ENCODE data around the gene ANKMY2.

Gene ANKMY2

DNA sequence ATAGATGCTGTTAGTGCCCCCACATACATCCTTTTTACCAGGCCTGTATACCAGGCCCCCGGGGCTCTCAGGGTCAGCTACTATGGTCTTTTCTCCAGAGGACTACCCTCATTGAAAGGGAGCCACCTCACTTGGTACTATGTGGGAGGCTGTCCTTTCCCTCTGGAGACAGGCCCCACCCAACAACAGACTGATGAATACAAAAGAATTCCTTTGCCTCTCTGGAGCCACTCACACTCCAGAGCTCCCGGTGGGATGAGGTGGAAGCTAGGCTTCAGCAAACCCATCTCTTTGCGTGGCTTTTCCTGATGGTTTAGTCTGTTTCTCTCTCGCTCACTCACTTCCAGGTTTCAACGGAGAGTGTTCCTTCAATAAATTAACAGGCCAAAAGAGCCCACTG lies 30.3 kb downstream of the ANKMY2 start:
- TF ChIP-seq, protein P1, sequence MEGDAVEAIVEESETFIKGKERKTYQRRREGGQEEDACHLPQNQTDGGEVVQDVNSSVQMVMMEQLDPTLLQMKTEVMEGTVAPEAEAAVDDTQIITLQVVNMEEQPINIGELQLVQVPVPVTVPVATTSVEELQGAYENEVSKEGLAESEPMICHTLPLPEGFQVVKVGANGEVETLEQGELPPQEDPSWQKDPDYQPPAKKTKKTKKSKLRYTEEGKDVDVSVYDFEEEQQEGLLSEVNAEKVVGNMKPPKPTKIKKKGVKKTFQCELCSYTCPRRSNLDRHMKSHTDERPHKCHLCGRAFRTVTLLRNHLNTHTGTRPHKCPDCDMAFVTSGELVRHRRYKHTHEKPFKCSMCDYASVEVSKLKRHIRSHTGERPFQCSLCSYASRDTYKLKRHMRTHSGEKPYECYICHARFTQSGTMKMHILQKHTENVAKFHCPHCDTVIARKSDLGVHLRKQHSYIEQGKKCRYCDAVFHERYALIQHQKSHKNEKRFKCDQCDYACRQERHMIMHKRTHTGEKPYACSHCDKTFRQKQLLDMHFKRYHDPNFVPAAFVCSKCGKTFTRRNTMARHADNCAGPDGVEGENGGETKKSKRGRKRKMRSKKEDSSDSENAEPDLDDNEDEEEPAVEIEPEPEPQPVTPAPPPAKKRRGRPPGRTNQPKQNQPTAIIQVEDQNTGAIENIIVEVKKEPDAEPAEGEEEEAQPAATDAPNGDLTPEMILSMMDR (conservative IDR thresholded peaks at IDR 0.05), result no peak
- TF ChIP-seq ZFX (IDR thresholded peaks at IDR 0.05), result no peak
- H3K27ac ChIP-seq, result no peak overlapping the region

DNA sequence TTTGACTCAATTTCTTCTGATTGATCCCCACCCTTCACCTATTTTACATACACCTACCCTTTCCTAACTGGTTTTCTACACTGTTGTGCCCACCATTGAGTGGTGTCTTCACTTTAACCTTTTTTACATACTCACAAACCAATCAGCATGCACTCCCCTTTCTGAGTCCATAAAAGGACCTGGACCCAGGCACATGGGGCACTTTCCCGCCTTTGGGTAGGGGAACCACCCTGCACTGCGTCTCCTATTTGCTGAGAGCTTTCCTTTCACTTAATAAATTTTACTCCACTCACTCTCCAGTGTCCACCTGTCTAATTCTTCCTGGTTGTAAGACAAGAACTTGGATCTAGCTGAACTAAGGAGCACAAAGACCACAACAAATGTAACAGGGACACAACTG lies 33.8 kb downstream of the ANKMY2 start:
- TF ChIP-seq ZFX (IDR thresholded peaks at IDR 0.05), result no peak
- TF ChIP-seq, protein P1 (conservative IDR thresholded peaks at IDR 0.05), result no peak
- H3K27ac ChIP-seq, result no peak overlapping the region

DNA sequence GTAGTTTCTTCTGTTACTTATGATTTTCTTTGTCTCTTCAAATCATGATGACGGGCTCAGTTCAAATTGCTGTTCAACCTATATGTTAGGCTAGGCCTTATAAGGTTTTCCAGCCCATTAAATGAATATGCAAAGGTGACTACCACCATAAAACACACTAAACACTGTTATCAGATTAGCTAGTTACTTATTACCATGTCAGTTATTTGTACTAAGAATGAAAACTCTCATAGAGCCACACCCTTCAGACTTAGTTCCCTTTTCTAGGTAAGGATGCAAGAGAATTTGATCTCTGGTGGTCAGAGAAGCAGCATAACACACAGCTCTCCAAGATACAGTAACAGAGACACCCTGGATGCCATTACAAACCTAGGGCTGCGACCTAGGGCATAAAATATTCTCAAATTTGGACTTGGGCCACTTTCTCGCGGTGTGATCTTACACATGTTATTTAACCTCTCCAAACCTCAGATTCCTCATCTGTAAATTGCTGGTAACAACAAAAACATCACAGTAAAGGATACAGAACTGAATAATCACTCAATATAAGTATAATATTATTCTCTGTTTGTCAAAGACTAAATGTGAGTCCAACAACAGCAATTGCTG lies 35.6 kb downstream of the ANKMY2 start:
- no peak for TF ChIP-seq ZFX (IDR thresholded peaks at IDR 0.05)
- TF ChIP-seq, protein P1 (conservative IDR thresholded peaks at IDR 0.05), result no peak
- H3K27ac ChIP-seq, result no peak overlapping the region

DNA sequence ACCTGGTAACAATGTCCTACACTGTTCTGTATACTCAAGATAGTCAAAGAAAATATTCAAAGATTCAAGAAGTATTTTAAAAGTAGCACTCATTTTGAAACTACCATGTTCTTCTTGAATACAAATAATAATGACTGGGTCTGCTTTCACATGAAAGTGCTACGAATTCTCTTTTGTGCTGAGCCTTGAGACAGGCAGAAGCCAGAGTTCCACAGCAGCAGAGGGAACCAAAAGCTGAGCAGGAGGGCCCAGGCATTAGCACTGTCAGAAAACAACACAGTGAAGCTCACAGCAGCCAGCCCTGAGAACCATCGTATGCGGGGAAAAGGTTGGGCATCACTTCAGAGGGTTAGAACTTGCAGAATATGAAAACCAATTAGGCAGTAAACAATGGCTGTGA lies 38.9 kb downstream of the ANKMY2 start:
- TF ChIP-seq ZFX (IDR thresholded peaks at IDR 0.05), result no peak
- TF ChIP-seq, protein P1 (conservative IDR thresholded peaks at IDR 0.05), result no peak
- no peak overlapping the region for H3K27ac ChIP-seq

DNA sequence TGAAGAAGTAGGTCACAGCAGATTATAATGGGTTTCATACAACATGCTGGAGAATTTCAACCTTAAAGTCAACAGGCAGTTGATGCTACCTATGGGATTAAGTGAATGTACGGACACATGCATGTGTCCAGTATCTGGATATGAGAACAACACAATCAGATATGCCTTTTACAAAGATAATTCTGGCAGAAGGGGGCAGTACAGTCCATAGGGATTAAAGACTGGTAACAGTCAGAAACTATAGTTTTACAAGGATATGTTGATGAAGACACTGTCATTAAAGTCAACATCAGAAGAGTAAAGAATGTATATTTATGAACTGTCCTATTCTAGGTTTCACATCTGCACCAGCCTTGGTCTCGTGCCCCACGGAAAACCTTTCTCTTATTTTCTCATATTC lies 41.5 kb downstream of the ANKMY2 start:
- H3K27ac ChIP-seq, result no peak overlapping the region
- TF ChIP-seq, protein P1 (conservative IDR thresholded peaks at IDR 0.05), result peak; percentile 31
- no peak for TF ChIP-seq ZFX (IDR thresholded peaks at IDR 0.05)

DNA sequence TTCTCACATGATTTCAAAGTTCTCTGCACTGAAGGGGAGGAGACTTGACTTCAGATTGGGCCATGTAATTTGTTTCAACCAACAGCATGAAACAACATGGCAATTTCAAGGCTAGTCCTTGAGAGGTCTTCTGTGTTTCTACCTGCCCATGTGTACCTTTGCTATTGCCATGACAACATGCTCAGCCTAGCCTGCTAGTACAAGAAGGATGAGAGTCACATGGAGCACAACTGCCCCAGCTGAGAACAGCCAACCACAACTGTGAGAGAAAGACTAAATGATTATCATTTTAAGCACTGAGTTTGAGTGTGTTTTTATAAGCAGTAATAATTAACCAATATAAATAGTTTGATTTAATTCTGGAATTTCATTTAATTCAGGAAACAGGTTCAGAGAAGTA lies 41.9 kb downstream of the ANKMY2 start:
- TF ChIP-seq ZFX (IDR thresholded peaks at IDR 0.05), result no peak
- TF ChIP-seq, protein P1 (conservative IDR thresholded peaks at IDR 0.05), result no peak

DNA sequence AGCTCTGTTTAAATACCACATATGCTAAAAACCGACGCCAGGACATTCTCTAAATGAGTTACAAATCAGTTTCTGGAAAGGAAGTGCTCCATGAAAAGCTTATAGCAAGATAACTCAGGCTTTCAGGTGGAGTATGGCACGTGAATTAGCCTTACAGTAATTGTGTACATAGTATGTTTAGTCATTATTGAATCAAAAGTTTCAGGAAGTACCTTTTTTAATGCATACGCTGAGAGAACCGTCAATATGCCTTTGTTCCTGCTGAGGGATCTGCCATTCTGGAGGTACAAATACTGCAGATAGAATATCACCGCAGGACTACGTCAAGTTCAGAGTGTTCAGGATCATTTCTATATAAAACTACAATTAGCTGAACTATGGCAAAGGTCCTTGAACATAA lies 45.7 kb downstream of the ANKMY2 start:
- no peak overlapping the region for H3K27ac ChIP-seq
- TF ChIP-seq, protein P1 (conservative IDR thresholded peaks at IDR 0.05), result no peak
- TF ChIP-seq ZFX (IDR thresholded peaks at IDR 0.05), result no peak

More for the DNA sequence above, 41.9 kb downstream of the ANKMY2 start:
- H3K27ac ChIP-seq, result no peak overlapping the region

All from C4-2B (cell line).